HCT116 (cell line): ENCODE results near the gene TMPRSS9. TPM values are rescaled to one million over a fixed set of nuclear protein-coding genes. Genes with fewer than 3 reads are reported as not detected.

Experiments
- ATAC-seq: fragments of 200-7000 bp; cut with Tn5 transposase; 2 replicates; pipeline ENCODE4 v1.9.1; 2020; ENCODE audit warnings: mild to moderate bottlenecking, moderate library complexity
- BruUV-seq: library from RNA; stranded (reverse); fragments of 400-500 nt; replicated peaks from 2 replicates; lab custom pipeline; 2021; lab: Mats Ljungman, UMichigan
- CTCF ChIA-PET: fragments of 300-600 bp; sonication (Branson Sonifier 250); formaldehyde crosslinking; loops from one replicate; lab custom pipeline; 2021; ENCODE audit warnings: antibody characterized with exemption; lab: Charles Lee
- POLR2A ChIA-PET: fragments of 300-600, 350-600 bp; sonication (Branson Sonifier 250); formaldehyde crosslinking; loops from one replicate; lab custom pipeline; 2021; ENCODE audit warnings: antibody characterized with exemption; lab: Charles Lee
- RAD21 ChIA-PET, 2 experiments: fragments of 300-600 bp; sonication (Branson Sonifier 250); formaldehyde crosslinking; loops; one replicate each; lab custom pipeline; 2023; ENCODE audit warnings: low total read pairs in 2 of 2; ENCODE audit not compliant: uncharacterized antibody in 2 of 2, unreplicated experiment in 2 of 2, low non-redundant PET in 1 of 2; lab: Charles Lee
- DNase-seq: peaks from one replicate; pipeline ENCODE4 v3.0.0-alpha.2; 2010; ENCODE audit warnings: low read depth, low spot score
- H2AFZ ChIP-seq: fragments of 200-600 bp; shearing (Covaris generic), sonication (generic); 2 replicates; pipeline ENCODE4 v1.6.1; 2017; ENCODE audit warnings: low read depth, mixed run types, mixed read lengths, antibody characterized with exemption, low read length; ENCODE audit not compliant: poor library complexity, severe bottlenecking
- H3K27ac ChIP-seq: 2 replicates; pipeline ENCODE4 v1.5.1; 2012; ENCODE audit warnings: low read depth, low read length
- H3K27me3 ChIP-seq: fragments of 200-600 bp; sonication (generic); 2 replicates; pipeline ENCODE4 v1.6.1; 2016; ENCODE audit warnings: mixed run types, low read length, mixed read lengths; ENCODE audit not compliant: insufficient read depth
- H3K36me3 ChIP-seq, 2 experiments: fragments of 200-500 bp in 1 of 2; fragments of 200-600 bp in 1 of 2; sonication (Bioruptor generic) in 1 of 2; sonication (generic) in 1 of 2; 2 replicates each; pipeline versions ENCODE4 v1.5.1 to v1.6.1; 2014 to 2016; ENCODE audit warnings: low read length in 2 of 2, inconsistent platforms in 1 of 2, mixed read lengths in 1 of 2, mixed run types in 1 of 2; ENCODE audit not compliant: insufficient read depth in 2 of 2, control insufficient read depth in 1 of 2
- H3K4me1 ChIP-seq, 2 experiments: fragments of 200-600 bp in 1 of 2; sonication (generic) in 1 of 2; 2 replicates each; pipeline versions ENCODE4 v1.5.1 to v1.6.1; 2012 to 2017; ENCODE audit warnings: low read length in 2 of 2, inconsistent platforms in 1 of 2, mild to moderate bottlenecking in 1 of 2, mixed read lengths in 1 of 2, mixed run types in 1 of 2, moderate library complexity in 1 of 2; ENCODE audit not compliant: insufficient read depth in 2 of 2, control insufficient read depth in 1 of 2
- H3K4me2 ChIP-seq: fragments of 200-600 bp; sonication (generic); 2 replicates; pipeline ENCODE4 v1.6.1; 2017; ENCODE audit warnings: mixed run types, low read length, mixed read lengths
- H3K4me3 ChIP-seq, 2 experiments: fragments of 200-600 bp in 1 of 2; sonication (generic) in 1 of 2; replicated peaks in 1 of 2; 2 replicates each; pipeline ENCODE4 v1.5.1; 2011 to 2016; ENCODE audit warnings: low read length in 2 of 2, control low read depth in 1 of 2, low read depth in 1 of 2, mild to moderate bottlenecking in 1 of 2, mixed read lengths in 1 of 2, mixed run types in 1 of 2
- H3K79me2 ChIP-seq: fragments of 200-600 bp; sonication (generic); 2 replicates; pipeline ENCODE4 v1.6.1; 2017; ENCODE audit warnings: mild to moderate bottlenecking, mixed run types, low read length, moderate library complexity, mixed read lengths; ENCODE audit not compliant: insufficient read depth
- H3K9ac ChIP-seq: fragments of 200-600 bp; sonication (generic); 2 replicates; pipeline ENCODE4 v1.6.1; 2016; ENCODE audit warnings: low read length, mixed read lengths
- H3K9me2 ChIP-seq: fragments of 200-600 bp; sonication (generic), shearing (Covaris generic); 2 replicates; pipeline ENCODE4 v1.6.1; 2017; ENCODE audit warnings: mixed run types, mild to moderate bottlenecking, moderate library complexity; ENCODE audit not compliant: insufficient read depth
- H3K9me3 ChIP-seq, 2 experiments: fragments of 200-500 bp in 1 of 2; fragments of 200-600 bp in 1 of 2; sonication (Bioruptor generic) in 1 of 2; sonication (generic) in 1 of 2; 2 replicates each; pipeline ENCODE4 v1.6.1; 2014 to 2017; ENCODE audit warnings: low read length in 2 of 2, mixed read lengths in 2 of 2, inconsistent platforms in 1 of 2, low read depth in 1 of 2, mild to moderate bottlenecking in 1 of 2, mixed run types in 1 of 2, moderate library complexity in 1 of 2; ENCODE audit not compliant: control insufficient read depth in 1 of 2, insufficient read depth in 1 of 2
- H4K20me1 ChIP-seq: fragments of 200-600 bp; sonication (generic), shearing (Covaris generic); 2 replicates; pipeline ENCODE4 v1.6.1; 2017; ENCODE audit warnings: mixed run types, mild to moderate bottlenecking, moderate library complexity; ENCODE audit not compliant: insufficient read depth
- CEBPB ChIP-seq: IDR thresholded peaks from 2 replicates; pipeline ENCODE4 v1.6.1; 2012; ENCODE audit warnings: low read depth
- EZH2 ChIP-seq: fragments of 200-600 bp; sonication (generic); IDR thresholded peaks from 2 replicates; pipeline ENCODE4 v1.6.1; 2017; ENCODE audit warnings: antibody characterized with exemption, mixed run types
- POLR2AphosphoS5 ChIP-seq: IDR thresholded peaks from 2 replicates; pipeline ENCODE4 v1.6.1; 2011; ENCODE audit warnings: mild to moderate bottlenecking, low read depth, low read length, moderate library complexity
- SIN3A ChIP-seq: IDR thresholded peaks from 2 replicates; pipeline ENCODE4 v1.6.1; 2012; ENCODE audit warnings: low read depth
- SRF ChIP-seq: IDR thresholded peaks from 2 replicates; pipeline ENCODE4 v1.6.1; 2012; ENCODE audit warnings: low read depth
- ZNF274 ChIP-seq: fragments of 200-500 bp; sonication (Bioruptor generic); IDR thresholded peaks from 2 replicates; pipeline ENCODE4 v1.6.1; 2014; ENCODE audit warnings: mild to moderate bottlenecking, low read depth, low read length, inconsistent platforms
- intact Hi-C: fragments of 100-400 bp; cut with micrococcal nuclease; formaldehyde crosslinking; loops from 2 replicates; pipeline ENCODE4 v1.10.0; 2022
- total RNA-seq: library from RNA; stranded (reverse); gene quantifications from one replicate; pipeline ENCODE4 v1.2.1, GENCODE V29; 2021; ENCODE audit not compliant: unreplicated experiment
- TF ChIP-seq, protein P1 (sequence below): IDR thresholded peaks from 2 replicates; pipeline ENCODE4 v1.6.1; 2012

TMPRSS9 gene
- total RNA-seq, 1 experiment from 2014 or later = not detected

DNA sequence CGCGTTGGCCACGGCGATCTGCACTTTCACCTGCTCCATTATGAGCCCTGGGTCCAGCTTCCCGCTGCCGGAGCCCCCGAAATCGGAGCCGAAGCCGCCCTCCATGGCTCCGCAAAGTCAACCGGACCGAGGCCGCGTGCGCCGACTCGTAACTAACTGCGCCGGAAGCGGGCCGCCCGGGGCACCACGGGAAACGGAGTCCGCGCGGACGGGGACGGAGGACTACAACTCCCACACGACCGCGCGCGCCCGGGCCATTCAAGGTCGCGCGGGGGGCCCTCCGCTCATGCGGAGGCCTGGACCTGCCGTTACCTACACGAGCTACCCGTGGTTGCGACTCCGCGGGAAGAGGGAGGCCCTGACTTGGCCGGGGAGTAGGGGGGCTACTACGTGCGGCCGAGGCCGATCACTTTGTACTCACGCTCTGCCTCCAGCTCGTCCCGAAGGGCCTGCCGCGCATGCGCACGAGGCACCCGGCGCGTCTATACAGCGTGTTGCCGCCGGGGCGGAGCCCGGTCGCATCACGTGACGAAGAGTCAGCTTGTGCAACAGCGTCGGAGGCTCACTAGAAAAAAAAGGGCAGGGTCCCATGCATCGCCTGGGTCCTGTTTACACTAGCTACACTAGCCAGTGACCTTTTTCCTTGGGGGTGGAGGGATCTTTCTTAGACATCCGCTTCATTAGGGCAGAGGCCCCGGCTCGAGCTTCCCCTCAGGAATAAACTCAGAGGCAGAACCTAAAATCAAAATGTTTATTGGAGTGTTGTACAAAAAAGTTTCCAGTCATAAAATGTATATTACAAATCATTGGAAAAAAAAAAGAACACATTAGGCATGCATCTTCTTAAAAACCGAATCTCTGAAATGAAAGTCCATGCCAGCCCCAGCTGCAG lies 67.6 kb downstream of the TMPRSS9 start, which contains the start of gene TIMM13 (continued):
- peak; percentile 72; the same call in 1 of the 2 replicates for TF ChIP-seq SIN3A
- no peak for TF ChIP-seq EZH2
- peak; percentile 86; the same call in 1 of the 2 replicates for TF ChIP-seq SRF
- TF ChIP-seq, all 23 proteins: peak for 8

DNA sequence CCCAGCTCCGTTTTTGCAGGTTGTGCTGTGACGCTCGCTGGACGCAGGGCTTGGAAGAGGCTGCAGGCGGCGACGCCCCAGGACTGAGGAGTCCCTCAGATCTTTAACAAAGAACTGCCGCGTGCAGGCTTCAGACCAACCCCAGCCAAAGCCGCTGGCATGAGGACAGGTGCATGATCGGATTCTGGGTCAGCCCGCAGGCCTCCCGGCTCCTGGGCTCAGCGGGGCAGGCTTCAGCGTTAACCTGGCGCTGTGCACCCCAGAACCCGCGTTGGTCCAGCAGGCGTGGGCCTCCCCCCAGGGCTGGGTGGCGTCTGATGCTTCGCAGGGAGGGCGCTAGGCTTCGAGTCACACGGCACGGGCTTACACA lies 68.2 kb downstream of the TMPRSS9 start:
- ATAC-seq (no peak), DNase-seq (no peak)
- Histone ChIP-seq H3K9me3 (no peaks in the 10 kb centered on the region), H3K36me3 (peaks cover 16 to 51% of the 10 kb centered on the region in 2 experiments; a peak in 3 of 4 replicates), H3K9me2 (no peaks in the 10 kb centered on the region), H3K4me2 (peak overlapping the region; percentile 99), H3K79me2 (peaks cover 38% of the 10 kb centered on the region), H3K27ac (peak overlapping the region; percentile 88), H3K9ac (peak overlapping the region; percentile 100; the same call in 1 of the 2 replicates), H4K20me1 (peaks cover 5% of the 10 kb centered on the region; the same call in 1 of the 2 replicates), H3K4me3 (no peak overlapping the region; a peak in 1 of 4 replicates), H2AFZ (no peak overlapping the region), H3K4me1 (peaks cover 6 to 25% of the 10 kb centered on the region in 2 experiments; a peak in 3 of 4 replicates), H3K27me3 (no peaks in the 10 kb centered on the region)
- TSS peak; percentile 15 for BruUV-seq
- CTCF ChIA-PET = interaction anchor here (1.0 to 1.4 kb wide), 2 partner anchors 183 to 209 kb away, joined by 6 to 7 read pairs; no protein-coding TSS in a partner anchor
- POLR2A ChIA-PET = interaction anchor here (0.8 to 1.6 kb wide), 5 partner anchors 29 to 172 kb away, joined by 3 to 13 read pairs (median 3); partner anchors contain the start of genes GADD45B and LMNB2
- TF ChIP-seq, protein P1, sequence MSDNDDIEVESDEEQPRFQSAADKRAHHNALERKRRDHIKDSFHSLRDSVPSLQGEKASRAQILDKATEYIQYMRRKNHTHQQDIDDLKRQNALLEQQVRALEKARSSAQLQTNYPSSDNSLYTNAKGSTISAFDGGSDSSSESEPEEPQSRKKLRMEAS = no peak
- peak; percentile 10; the same call in 1 of the 2 replicates for TF ChIP-seq POLR2AphosphoS5
- no peak for TF ChIP-seq ZNF274
- no peak for TF ChIP-seq CEBPB
- intact Hi-C loops = no loop called here
- RAD21 ChIA-PET = no interaction called here
